ENCODE results near the gene MAPK1.

DNA sequence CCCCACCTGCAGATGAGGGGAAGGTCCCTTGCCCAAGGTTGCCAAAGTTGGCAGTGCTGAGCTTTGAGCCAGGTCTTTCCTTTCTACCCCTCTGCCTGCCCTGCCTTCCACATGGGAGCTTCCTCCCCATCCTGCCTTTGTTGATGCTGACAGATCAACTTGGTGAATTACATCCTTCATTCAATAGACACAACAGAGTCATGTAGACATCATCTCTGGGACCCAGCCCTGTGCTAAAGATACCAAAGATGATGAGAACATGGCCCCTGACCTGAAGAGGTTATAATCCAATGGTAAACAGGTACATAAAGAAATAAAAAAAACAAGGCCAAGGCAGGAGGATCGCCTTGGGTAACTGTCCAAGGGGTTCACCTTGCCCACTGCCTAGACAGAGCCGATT lies 42.4 kb upstream of the MAPK1 start:
- TF ChIP-seq, protein P1, sequence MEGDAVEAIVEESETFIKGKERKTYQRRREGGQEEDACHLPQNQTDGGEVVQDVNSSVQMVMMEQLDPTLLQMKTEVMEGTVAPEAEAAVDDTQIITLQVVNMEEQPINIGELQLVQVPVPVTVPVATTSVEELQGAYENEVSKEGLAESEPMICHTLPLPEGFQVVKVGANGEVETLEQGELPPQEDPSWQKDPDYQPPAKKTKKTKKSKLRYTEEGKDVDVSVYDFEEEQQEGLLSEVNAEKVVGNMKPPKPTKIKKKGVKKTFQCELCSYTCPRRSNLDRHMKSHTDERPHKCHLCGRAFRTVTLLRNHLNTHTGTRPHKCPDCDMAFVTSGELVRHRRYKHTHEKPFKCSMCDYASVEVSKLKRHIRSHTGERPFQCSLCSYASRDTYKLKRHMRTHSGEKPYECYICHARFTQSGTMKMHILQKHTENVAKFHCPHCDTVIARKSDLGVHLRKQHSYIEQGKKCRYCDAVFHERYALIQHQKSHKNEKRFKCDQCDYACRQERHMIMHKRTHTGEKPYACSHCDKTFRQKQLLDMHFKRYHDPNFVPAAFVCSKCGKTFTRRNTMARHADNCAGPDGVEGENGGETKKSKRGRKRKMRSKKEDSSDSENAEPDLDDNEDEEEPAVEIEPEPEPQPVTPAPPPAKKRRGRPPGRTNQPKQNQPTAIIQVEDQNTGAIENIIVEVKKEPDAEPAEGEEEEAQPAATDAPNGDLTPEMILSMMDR (IDR thresholded peaks at IDR 0.05; ENCODE audit: low read depth, low read length, poor library complexity, severe bottlenecking) = no peak
- no peak for TF ChIP-seq EZH2phosphoT487 (IDR thresholded peaks at IDR 0.05; ENCODE audit: borderline replicate concordance, low read length)

Measured in DOHH2 (cell line).